GM12873 (cell line): ENCODE data around the gene ALG10.

Experiments used
- TF ChIP-seq, protein P1 (sequence below): IDR thresholded peaks from 2 replicates; pipeline ENCODE4 v1.5.1; 2012; ENCODE audit warnings: low read depth, mild to moderate bottlenecking, moderate library complexity, low read length, control low read depth; ENCODE audit not compliant: insufficient read depth; ENCODE audit errors: missing control alignments

ALG10 gene, protein sequence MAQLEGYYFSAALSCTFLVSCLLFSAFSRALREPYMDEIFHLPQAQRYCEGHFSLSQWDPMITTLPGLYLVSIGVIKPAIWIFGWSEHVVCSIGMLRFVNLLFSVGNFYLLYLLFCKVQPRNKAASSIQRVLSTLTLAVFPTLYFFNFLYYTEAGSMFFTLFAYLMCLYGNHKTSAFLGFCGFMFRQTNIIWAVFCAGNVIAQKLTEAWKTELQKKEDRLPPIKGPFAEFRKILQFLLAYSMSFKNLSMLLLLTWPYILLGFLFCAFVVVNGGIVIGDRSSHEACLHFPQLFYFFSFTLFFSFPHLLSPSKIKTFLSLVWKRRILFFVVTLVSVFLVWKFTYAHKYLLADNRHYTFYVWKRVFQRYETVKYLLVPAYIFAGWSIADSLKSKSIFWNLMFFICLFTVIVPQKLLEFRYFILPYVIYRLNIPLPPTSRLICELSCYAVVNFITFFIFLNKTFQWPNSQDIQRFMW

DNA sequence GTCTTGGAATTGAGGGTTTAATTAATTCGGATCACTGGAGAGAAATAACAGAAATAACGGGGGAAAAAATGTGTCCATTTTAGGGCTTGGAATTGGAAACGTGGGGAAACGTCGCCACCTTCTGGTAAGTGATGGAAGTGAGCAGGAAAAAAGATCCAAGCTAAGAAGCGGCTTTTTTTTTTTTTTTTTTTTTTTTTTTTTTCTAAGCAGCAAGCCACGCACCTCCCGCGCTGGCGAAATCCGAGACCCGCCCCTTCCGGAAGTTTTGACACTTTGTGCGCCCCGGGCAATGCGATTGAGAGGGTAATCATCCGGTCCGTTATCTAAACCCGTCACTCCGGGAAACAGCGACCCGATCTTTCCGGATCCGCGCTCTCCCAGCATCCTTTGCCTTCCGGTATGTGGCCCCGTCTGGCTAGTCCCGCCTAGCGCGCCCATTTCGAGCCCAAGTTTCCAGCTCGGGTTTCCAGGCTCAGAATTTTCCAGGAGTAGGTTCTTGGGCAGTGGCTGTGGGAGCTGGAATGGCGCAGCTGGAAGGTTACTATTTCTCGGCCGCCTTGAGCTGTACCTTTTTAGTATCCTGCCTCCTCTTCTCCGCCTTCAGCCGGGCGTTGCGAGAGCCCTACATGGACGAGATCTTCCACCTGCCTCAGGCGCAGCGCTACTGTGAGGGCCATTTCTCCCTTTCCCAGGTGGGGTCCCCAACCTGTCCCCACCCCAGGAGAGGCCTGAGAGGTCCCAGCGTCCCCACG lies at the start of gene ALG10:
TSS of gene ALG10 (plus strand) at position 418 of the 752 bp plus-strand sequence. CDS start at position 522, 104 bp downstream.
- TF ChIP-seq, protein P1, sequence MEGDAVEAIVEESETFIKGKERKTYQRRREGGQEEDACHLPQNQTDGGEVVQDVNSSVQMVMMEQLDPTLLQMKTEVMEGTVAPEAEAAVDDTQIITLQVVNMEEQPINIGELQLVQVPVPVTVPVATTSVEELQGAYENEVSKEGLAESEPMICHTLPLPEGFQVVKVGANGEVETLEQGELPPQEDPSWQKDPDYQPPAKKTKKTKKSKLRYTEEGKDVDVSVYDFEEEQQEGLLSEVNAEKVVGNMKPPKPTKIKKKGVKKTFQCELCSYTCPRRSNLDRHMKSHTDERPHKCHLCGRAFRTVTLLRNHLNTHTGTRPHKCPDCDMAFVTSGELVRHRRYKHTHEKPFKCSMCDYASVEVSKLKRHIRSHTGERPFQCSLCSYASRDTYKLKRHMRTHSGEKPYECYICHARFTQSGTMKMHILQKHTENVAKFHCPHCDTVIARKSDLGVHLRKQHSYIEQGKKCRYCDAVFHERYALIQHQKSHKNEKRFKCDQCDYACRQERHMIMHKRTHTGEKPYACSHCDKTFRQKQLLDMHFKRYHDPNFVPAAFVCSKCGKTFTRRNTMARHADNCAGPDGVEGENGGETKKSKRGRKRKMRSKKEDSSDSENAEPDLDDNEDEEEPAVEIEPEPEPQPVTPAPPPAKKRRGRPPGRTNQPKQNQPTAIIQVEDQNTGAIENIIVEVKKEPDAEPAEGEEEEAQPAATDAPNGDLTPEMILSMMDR: peak; percentile 55

DNA sequence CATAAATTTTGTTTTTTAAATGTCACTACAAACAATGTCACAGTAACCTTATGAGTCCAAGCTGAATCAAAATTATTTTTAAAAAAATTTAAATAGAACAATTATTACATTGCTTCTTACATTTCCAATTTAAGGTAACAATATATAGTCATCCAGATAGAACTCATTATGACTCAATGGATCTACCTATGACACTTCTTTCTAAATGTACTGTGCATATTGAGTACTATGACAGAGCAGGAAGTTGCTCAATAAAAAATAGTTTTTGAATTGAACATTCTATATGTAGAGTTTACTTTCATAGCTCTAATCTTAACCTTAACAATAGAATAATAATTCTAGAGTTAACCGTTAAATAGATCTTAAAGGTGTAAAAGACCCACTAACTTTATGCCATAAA lies 44.4 kb upstream of the ALG10 start:
- TF ChIP-seq, protein P1: no peak

DNA sequence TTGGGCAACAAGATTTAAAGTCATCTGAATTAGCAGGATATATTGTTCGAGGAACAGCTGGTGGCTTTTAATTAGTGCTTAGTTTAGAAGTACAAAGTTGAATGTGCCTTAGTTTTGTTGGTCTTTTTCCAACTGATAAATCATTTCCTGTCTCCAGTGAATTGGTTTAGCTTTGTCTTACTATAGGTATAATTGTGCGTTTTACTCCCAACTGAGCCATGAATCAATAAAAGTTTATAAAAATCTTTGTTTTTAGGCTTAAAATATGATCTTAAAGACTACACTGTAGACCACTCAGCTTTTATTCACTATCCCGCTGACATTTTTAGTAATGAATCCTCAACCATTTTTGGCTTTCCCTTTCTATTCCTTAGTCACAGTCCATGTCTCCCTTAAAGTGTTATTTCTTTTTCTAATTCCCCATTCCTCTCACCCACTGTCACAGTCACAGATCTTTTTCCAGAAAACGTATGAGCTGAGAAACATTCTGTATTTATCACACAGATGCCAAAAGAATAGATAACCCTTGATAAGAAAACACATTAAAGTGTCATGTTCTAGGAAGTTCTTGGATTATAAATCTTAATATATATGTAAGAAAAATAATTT lies 34.0 kb upstream of the ALG10 start:
- TF ChIP-seq, protein P1: no peak

DNA sequence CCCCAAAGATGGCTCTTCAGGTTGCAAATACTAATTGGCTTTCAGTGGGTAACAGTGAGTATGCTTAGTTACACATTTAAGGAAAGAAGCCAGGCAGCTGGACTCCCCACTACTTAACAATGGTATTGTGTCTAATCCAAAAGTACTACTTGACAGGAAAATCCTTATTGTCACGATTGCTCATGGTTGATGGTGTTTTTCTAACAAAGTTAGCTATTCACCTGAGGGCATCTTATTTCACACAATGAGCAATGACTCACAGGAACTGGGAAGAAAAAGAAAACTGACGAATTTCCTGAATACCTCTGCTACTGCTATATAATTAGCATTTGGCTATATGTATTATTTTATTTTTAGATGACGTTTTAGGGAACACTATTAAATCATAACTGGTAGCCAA lies 33.4 kb upstream of the ALG10 start:
- TF ChIP-seq, protein P1: no peak

DNA sequence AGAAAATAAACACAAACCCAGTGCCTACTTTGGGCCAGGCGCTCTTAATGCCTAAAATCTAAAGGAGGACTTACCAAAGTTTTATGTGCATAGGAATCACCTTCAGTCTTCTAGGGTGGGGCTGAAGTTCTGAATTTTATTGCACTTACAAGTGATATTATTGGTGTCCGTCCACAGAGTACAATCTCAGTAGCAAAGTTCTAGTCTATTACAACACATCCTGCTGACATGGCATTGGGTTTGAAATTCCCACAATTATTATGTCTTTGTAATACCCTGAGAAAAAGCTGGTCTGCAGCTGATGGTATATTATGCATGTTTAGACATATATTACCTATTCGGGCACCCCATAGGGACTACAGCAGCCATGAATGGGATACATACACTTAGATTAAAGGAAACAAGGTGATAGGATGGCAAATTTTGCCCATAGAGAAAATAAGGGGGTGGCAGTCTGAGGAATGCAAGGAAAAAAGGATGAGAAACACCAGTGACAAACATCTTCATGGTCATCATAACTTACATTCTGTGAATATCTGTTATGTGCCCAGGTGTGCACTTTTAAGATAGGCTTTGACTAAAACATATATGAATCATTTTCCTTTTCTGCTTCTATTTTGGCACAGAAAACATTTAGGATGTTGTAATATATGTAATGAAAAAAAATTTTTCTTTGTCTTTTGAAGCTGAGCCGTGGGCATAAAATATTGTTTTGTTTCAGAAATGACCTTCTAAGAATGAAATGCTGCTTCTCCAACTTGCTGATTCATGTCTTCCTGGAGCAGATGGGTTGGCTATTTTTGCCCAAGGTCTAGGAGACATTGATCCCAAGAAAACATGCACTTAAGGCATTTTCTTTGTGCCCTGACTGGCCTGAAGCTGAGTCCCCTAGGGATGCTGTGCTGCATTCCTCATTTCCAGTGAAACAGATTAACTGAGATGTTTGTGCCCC lies 27.2 kb upstream of the ALG10 start:
- TF ChIP-seq, protein P1: no peak

DNA sequence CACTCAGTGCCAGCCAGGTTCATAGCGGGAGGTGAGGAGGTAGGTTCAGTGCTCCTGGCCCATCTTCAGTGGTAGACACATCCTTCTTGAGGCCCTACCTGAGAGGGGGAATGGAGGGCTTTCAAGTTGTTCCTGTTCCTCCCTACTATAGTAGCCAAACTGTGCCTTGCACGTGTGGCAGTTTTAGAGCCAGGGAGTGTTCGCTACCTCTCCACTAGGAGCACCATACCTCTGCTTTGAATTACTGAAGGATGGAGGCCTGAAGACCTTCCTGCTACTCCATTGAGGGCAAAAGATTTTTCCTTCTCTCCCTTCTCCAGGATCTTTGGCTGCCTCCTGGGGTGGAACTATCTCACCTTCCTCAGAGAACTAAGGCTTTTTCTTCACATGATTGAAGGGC lies 5.9 kb upstream of the ALG10 start:
- TF ChIP-seq, protein P1: peak; percentile 30
